ENCODE measurements around the gene ERG28. TPM values are rescaled to one million over a fixed set of nuclear protein-coding genes. Genes with fewer than 3 reads are reported as not detected.
"Not testable (repeated sequence)": the region's sequence is repeated elsewhere in the genome, so short reads cannot be mapped to it uniquely, and the experiment has no call there.

Gene ERG28
- total and polyA plus RNA-seq, 2 donors (not counting 3 experiments of a cell fraction or from before 2014, with no cell fraction given), result 31.9 to 46.0 TPM

- BruUV-seq (replicated peaks), result no TSS peak
- H3K4me2 ChIP-seq (ENCODE audit: insufficient read depth, low read length), result no peak overlapping the region
- TF ChIP-seq EZH2 (IDR thresholded peaks at IDR 0.05; ENCODE audit: borderline replicate concordance, low read depth, low read length, severe bottlenecking) (no peak), POLR2AphosphoS5 (IDR thresholded peaks at IDR 0.05; ENCODE audit: insufficient read depth, low read depth, low read length) (no peak), GATA2 (IDR thresholded peaks at IDR 0.05; ENCODE audit: insufficient read depth, insufficient read length, low read depth, low read length) (no peak), FOS (IDR thresholded peaks at IDR 0.05; ENCODE audit: borderline replicate concordance, insufficient read depth, low read length) (no peak), CTCF (IDR thresholded peaks at IDR 0.05; ENCODE audit: extremely low read depth in 1 of 2, insufficient read depth in 1 of 2, low read depth in 1 of 2, low read length in 2 of 2) (no peak), MAX (IDR thresholded peaks at IDR 0.05; ENCODE audit: insufficient read depth, insufficient read length) (no peak), JUN (IDR thresholded peaks at IDR 0.05; ENCODE audit: borderline replicate concordance, insufficient read depth, insufficient read length, low read depth) (no peak), POLR2A (IDR thresholded peaks at IDR 0.05; ENCODE audit: low read depth, low read length) (no peak), MYC (IDR thresholded peaks at IDR 0.05; ENCODE audit: low read depth, low read length) (no peak)
- ChIA-PET CTCF (interaction anchor here (2.7 kb wide), 1 partner anchor 11 kb away, joined by 20 read pairs; no protein-coding TSS in a partner anchor), POLR2A (no interaction called here)
- H3K36me3 ChIP-seq (ENCODE audit: control insufficient read depth in 2 of 2, extremely low read depth in 1 of 2, insufficient read depth in 2 of 2, low read length in 2 of 2), result peaks cover 8 to 10% of the 10 kb centered on the region in 2 experiments
- H3K9me1 ChIP-seq (replicated peaks; ENCODE audit: control insufficient read depth, extremely low read depth, insufficient read depth, low read length), result no peaks in the 10 kb centered on the region
- no peaks in the 10 kb centered on the region for H3K4me1 ChIP-seq (ENCODE audit: control insufficient read depth, extremely low read depth, insufficient read depth, low read length)
- H2AFZ ChIP-seq (ENCODE audit: low read depth, low read length), result no peak overlapping the region
- no peaks in the 10 kb centered on the region for H3K79me2 ChIP-seq (ENCODE audit: control insufficient read depth, insufficient read depth, low read length)
- H3K27me3 ChIP-seq (ENCODE audit: control insufficient read depth in 2 of 2, insufficient read depth in 2 of 2, low read length in 2 of 2), result no peaks in the 10 kb centered on the region
- no peak overlapping the region for H3K4me3 ChIP-seq (replicated peaks in 1 of 3; ENCODE audit: insufficient read depth in 1 of 3, low read depth in 1 of 3, low read length in 3 of 3)
- DNase-seq (ENCODE audit: low read depth, low spot score), result no peak
- no peaks in the 10 kb centered on the region for H3K9me3 ChIP-seq (replicated peaks; ENCODE audit: control insufficient read depth, insufficient read depth, low read length)
- no peak overlapping the region for H3K9ac ChIP-seq (replicated peaks; ENCODE audit: extremely low read depth, insufficient read depth, low read length)
- intact Hi-C loops (cut with micrococcal nuclease), result no loop called here
- dilution Hi-C loops (cut with MboI; ENCODE audit: extremely low pct_ligation_motif_present, low sequenced_read_pairs), result no loop called here
- no peaks in the 10 kb centered on the region for H4K20me1 ChIP-seq (replicated peaks; ENCODE audit: control insufficient read depth, extremely low read depth, insufficient read depth, low read length)
- FAIRE-seq, result no peak
- H3K27ac ChIP-seq (ENCODE audit: insufficient read depth, low read depth, low read length), result no peak overlapping the region
These were observed 36.7 kb upstream of the ERG28 start for GRCh38 chr14:75697386-75697785.

- POLR2A ChIA-PET; H3K9ac ChIP-seq (replicated peaks; ENCODE audit: extremely low read depth, insufficient read depth, low read length); H3K4me2 ChIP-seq (ENCODE audit: insufficient read depth, low read length); H3K4me1 ChIP-seq (ENCODE audit: control insufficient read depth, extremely low read depth, insufficient read depth, low read length); H3K9me1 ChIP-seq (replicated peaks; ENCODE audit: control insufficient read depth, extremely low read depth, insufficient read depth, low read length); FAIRE-seq; intact Hi-C loops (cut with micrococcal nuclease); H3K9me3 ChIP-seq (replicated peaks; ENCODE audit: control insufficient read depth, insufficient read depth, low read length); BruUV-seq (replicated peaks); H3K27me3 ChIP-seq (ENCODE audit: control insufficient read depth in 2 of 2, insufficient read depth in 2 of 2, low read length in 2 of 2); DNase-seq (ENCODE audit: low read depth, low spot score); H3K4me3 ChIP-seq (replicated peaks in 1 of 3; ENCODE audit: insufficient read depth in 1 of 3, low read depth in 1 of 3, low read length in 3 of 3); dilution Hi-C loops (cut with MboI; ENCODE audit: extremely low pct_ligation_motif_present, low sequenced_read_pairs); H3K27ac ChIP-seq (ENCODE audit: insufficient read depth, low read depth, low read length); H3K79me2 ChIP-seq (ENCODE audit: control insufficient read depth, insufficient read depth, low read length); CTCF ChIA-PET; H2AFZ ChIP-seq (ENCODE audit: low read depth, low read length); H4K20me1 ChIP-seq (replicated peaks; ENCODE audit: control insufficient read depth, extremely low read depth, insufficient read depth, low read length): not testable (repeated sequence)
- H3K36me3 ChIP-seq (ENCODE audit: control insufficient read depth in 2 of 2, extremely low read depth in 1 of 2, insufficient read depth in 2 of 2, low read length in 2 of 2), result peaks cover 10 to 17% of the 10 kb centered on the region in 2 experiments
These were observed 34.3 kb upstream of the ERG28 start for GRCh38 chr14:75695025-75695424.
